HG02870 (cell line): ENCODE measurements around the gene ACOD1.
A peak's percentile ranks its signal among the peaks of the same experiment; 100 is the strongest.

Source experiments
- ATAC-seq: cut with Tn5 transposase; IDR thresholded peaks from one replicate; pipeline ENCODE4 v1.9.1; 2021; ENCODE audit warnings: mild to moderate bottlenecking, moderate library complexity; ENCODE audit not compliant: unreplicated experiment

Gene ACOD1

GRCh38 chr13:76983676-76984075 is 35.4 kb downstream of the ACOD1 start:
- no peak for ATAC-seq

GRCh38 chr13:76991432-76991795 is 43.1 kb downstream of the ACOD1 start:
- ATAC-seq = peak; percentile 68

GRCh38 chr13:76991796-76992547 is 43.7 kb downstream of the ACOD1 start, which contains the start of gene CLN5:
CLN5 (plus strand) TSS chr13:76992081; CDS start chr13:76992099, 18 bp downstream.
- ATAC-seq = peak; percentile 88

- no peak for ATAC-seq
Measured at GRCh38 chr13:76992548-76993001, 44.3 kb downstream of the ACOD1 start.

- ATAC-seq = no peak
Measured at GRCh38 chr13:76993021-76993420, 44.7 kb downstream of the ACOD1 start.

GRCh38 chr13:76993473-76993872 is 45.2 kb downstream of the ACOD1 start:
- ATAC-seq = no peak

GRCh38 chr13:76994281-76994680 is 46.0 kb downstream of the ACOD1 start:
- ATAC-seq = no peak

GRCh38 chr13:77000475-77000874 is 52.2 kb downstream of the ACOD1 start:
- ATAC-seq = no peak

- no peak for ATAC-seq
Measured at GRCh38 chr13:77001540-77001939, 53.2 kb downstream of the ACOD1 start.

GRCh38 chr13:77001963-77002587 is 53.8 kb downstream of the ACOD1 start:
- ATAC-seq = no peak

- no peak for ATAC-seq
Measured at GRCh38 chr13:77002590-77003190, 54.4 kb downstream of the ACOD1 start.
